ENCODE data around the gene GNG4.
"Not testable (repeated sequence)": the region's sequence is repeated elsewhere in the genome, so short reads cannot be mapped to it uniquely, and the experiment has no call there.

The GNG4 gene

GRCh38 chr1:235575597-235575996 is 74.0 kb downstream of the GNG4 start:
- in situ Hi-C loops (cut with HindIII; ENCODE audit: low sequenced_read_pairs), result no loop called here
- H3K4me3 ChIP-seq (ENCODE audit: low read depth, low read length), result no peak overlapping the region
- no peak for TF ChIP-seq CTCF (IDR thresholded peaks at IDR 0.05; ENCODE audit: low read depth, low read length, missing control alignments)
- DNase-seq (ENCODE audit: low read depth), result no peak

GRCh38 chr1:235573880-235574279 is 75.7 kb downstream of the GNG4 start:
- DNase-seq (ENCODE audit: low read depth), result no peak
- H3K4me3 ChIP-seq (ENCODE audit: low read depth, low read length), result no peak overlapping the region
- in situ Hi-C loops (cut with HindIII; ENCODE audit: low sequenced_read_pairs), result no loop called here
- no peak for TF ChIP-seq CTCF (IDR thresholded peaks at IDR 0.05; ENCODE audit: low read depth, low read length, missing control alignments)

GRCh38 chr1:235572971-235573370 is 76.6 kb downstream of the GNG4 start:
- in situ Hi-C loops (cut with HindIII; ENCODE audit: low sequenced_read_pairs); DNase-seq (ENCODE audit: low read depth); H3K4me3 ChIP-seq (ENCODE audit: low read depth, low read length): not testable (repeated sequence)

GRCh38 chr1:235571482-235571881 is 78.1 kb downstream of the GNG4 start:
- no peak overlapping the region for H3K4me3 ChIP-seq (ENCODE audit: low read depth, low read length)
- TF ChIP-seq CTCF (IDR thresholded peaks at IDR 0.05; ENCODE audit: low read depth, low read length, missing control alignments), result no peak
- DNase-seq (ENCODE audit: low read depth), result no peak
- in situ Hi-C loops (cut with HindIII; ENCODE audit: low sequenced_read_pairs), result no loop called here

- TF ChIP-seq CTCF (IDR thresholded peaks at IDR 0.05; ENCODE audit: low read depth, low read length, missing control alignments), result no peak
- no peak for DNase-seq (ENCODE audit: low read depth)
- H3K4me3 ChIP-seq (ENCODE audit: low read depth, low read length), result no peak overlapping the region
- in situ Hi-C loops (cut with HindIII; ENCODE audit: low sequenced_read_pairs), result no loop called here
These were observed 81.6 kb downstream of the GNG4 start for GRCh38 chr1:235567812-235568503.

- in situ Hi-C loops (cut with HindIII; ENCODE audit: low sequenced_read_pairs), result no loop called here
- H3K4me3 ChIP-seq (ENCODE audit: low read depth, low read length), result no peak overlapping the region
These were observed 83.5 kb downstream of the GNG4 start for GRCh38 chr1:235566084-235566483.

More at GRCh38 chr1:235566084-235566483, 83.5 kb downstream of the GNG4 start:
- no peak for TF ChIP-seq CTCF (IDR thresholded peaks at IDR 0.05; ENCODE audit: low read depth, low read length, missing control alignments)
- no peak for DNase-seq (ENCODE audit: low read depth)

Data from astrocyte of the cerebellum (primary cell).